GM19455 (cell line): ENCODE results near the gene DSG2.

Experiments
- ATAC-seq: cut with Tn5 transposase; IDR thresholded peaks from one replicate; pipeline ENCODE4 v1.9.1; 2021; ENCODE audit not compliant: unreplicated experiment

The DSG2 gene

DNA sequence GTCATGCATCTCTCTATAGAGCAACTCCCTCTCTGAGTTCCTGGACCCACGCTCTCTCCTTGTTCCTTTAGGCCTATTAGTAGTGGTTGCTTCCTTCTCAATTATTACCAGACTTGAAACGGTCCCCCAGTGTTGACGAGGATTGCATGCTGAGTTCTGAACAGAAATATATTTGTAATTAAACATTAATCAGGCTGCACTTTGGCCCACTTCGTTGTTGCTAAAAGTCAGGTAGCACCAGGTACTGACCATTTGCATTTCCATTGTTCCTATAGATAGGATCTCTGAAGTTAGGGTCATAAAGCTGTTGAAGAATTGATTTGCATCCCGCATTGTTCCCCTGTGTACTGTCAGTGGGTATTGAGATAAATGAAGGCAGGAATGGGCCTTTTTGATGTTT is 56.8 kb downstream of the DSG2 start:
- ATAC-seq: no peak

DNA sequence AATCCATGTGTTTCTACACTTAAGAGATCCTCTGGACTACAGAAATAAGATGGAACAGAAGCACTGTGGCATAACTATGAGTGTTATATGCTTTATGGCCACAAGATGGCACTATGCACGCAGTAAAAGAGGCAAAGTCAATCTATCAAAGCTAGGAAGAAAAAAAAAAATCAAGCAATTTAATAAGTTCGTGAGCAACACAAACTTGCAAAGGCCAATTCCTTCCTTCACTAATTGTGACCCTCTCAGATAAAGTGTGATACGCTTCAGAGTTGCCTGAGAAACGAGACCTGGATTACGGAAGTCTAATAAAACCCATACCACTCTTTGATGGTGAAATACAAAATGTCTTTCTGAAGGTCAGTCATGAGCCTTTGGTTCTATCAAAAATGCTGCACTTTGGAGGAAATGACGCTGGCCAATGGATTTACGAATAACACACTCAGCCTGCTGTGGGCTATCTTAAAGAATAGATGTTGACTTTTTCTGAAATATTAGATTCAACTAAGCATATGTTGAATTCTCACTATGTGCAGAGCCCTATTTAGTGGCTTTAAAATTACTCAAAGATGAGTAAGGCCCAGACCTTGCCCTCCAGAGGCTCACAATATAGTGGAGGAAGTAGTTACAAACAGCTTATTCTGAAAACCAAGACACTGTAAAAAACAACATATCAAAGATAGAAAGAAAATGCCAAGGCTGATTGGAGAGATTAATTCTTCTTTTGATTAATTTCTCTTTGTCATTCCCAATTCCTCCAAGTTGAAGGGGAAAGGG is 58.2 kb downstream of the DSG2 start:
- peak; percentile 82 for ATAC-seq

DNA sequence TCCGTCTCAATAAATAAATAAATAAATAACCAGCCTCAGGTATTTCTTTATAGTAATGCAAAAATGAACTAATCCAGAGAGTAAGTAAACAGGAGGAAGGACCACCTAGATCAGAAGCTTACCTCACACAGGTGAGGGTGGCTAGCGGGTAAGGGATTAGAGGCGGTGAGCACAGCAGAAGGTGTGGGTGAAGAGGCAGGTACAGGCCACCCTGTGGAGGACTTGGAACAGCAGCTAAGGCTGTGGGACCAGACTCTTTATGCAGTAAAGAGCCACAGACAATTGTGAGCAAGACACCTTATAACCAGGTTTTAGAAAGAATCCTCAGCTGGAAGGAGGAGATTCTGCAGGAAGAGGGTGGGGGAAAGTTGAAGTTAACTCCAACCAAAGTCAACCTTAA is 59.5 kb downstream of the DSG2 start:
- no peak for ATAC-seq

DNA sequence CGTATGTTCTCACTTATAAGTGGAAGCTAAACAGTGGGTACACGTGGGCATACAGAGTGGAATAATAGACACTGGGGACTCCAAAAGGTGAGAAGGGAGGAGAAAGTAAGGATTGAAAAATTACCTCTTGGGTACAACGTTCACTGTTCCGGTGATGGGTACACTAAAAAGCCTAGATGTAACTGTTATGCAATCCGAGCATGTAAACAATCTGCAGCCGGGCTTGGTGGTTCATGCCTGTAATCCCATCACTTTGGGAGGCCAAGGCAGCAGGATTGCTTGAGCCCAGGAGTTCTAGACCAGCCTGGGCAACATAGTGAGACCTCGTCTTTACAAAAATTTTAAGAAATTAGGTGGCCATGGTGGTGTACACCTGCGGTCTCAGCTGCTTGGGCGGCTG is 60.6 kb downstream of the DSG2 start:
- ATAC-seq: no peak

DNA sequence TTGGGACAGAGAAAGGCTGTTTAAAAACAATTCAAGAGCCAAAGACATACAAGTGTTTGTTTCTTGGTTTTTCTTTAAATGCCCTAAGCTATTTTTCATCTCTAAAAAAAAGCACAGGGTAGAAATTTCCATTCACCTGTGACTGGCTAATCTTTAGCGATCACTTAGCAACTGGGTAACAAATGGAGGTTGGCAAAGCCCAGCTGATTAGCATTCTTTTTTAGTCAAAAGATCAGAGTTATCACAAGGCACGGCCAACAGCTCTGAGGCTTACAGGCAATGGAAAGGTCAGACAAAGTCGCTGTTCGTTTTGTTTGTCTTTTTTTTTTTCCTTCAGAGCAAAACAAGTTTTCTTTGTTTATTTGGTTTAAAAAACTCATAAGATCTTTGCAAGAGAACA is 64.7 kb downstream of the DSG2 start:
- no peak for ATAC-seq

DNA sequence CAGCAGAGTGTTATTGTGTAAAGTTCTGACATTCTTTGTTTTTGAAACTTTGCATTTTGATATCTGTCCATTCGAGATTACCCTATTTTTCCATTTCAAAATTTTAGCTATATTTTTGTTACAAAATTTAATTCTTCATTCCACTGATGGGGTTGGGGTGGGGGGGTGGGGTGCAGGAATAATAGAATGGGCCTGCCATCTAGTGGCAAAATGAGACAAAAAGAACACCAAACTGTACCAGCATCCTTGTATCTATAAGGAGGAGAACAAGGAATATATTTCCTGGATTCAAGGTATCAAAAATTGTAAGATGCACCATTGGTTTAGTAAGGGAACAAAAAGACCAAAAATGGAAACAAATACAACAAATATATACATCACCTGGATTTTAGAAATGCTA is 65.8 kb downstream of the DSG2 start:
- no peak for ATAC-seq

DNA sequence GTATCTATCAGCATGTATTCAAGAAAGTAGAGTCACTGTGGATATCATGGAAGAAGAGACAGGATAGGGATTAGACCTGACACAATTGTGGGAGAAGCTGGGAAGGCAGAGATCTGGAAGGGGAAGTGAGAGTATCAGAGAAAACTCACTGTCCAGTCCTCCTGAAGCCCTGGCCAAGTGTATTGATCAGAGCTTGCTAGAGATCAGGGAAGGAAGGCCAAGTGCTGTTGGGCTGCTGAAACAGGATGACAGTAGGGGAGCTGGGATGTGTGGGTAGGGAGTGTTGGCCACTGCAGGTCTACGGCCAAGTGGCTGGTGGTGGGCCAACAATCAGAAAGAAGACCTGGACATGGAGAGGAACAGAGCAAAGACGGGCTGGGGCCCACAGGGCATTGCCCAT is 67.4 kb downstream of the DSG2 start:
- no peak for ATAC-seq

DNA sequence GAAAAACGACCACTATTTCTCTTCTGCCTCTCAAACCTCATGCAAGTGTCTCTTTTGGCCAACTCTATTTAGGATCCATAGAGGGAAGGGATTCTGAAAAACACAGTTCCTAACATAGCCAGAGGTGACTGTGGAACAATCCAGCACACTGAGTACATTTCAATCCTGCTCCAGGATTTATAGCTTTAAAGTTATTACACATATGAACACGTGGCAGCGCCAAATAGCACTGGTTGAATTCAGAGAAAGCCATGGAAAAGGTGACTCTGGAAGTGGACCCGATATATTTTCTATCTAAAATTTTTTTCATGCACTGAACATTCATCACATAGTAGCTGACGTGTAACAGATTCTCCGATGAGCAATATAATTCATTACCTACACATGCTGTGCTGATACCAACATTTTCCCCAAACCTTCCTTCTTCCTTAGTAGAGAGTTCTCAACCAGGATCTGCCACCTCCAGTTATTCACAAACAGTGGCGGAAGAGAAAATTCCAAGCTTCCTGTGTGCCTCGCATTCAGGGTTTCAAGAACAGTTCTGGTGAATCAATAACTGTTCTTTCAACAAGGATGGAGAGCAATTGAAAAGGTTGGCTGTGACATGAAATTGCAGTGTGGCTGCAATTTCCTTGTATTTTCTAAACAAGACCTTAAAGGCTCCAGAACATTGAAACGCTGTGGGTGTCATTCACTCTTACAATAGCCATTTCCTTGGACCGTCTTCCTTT is 68.0 kb downstream of the DSG2 start:
- ATAC-seq: no peak

DNA sequence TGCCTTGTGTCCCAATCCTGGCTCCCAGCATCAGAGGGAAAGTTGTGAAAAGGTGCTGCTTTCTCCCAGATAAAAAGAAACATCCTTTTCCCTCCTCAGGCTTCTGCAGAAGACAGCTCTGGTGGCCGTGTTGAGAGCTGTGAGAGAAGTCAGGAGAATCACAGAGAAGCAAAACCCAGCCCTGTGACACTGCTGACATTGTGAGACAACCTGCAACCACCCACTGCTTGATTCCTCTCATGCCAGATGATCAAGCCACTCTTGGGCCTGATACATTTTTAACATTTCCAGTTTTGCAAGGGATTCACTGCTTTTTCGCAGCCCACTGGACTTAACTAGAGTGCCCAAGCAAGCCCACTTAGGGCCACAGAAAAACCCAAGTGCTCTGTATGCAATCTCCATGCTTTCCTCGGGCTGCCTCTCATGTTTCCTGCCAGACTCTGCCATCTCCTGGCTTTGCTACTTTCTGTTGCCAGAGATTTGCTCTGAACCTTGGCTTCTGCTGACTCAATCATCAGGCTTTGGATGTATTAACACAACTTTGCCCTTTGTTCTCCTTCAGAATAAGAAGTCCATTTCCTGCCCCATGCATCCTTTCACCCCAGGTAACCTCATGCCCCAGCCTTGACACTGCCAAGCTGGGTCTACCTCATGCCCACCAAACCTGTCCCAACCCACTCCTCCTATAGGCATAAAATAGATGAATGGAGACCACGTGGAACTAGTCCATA is 68.8 kb downstream of the DSG2 start:
- ATAC-seq: no peak

DNA sequence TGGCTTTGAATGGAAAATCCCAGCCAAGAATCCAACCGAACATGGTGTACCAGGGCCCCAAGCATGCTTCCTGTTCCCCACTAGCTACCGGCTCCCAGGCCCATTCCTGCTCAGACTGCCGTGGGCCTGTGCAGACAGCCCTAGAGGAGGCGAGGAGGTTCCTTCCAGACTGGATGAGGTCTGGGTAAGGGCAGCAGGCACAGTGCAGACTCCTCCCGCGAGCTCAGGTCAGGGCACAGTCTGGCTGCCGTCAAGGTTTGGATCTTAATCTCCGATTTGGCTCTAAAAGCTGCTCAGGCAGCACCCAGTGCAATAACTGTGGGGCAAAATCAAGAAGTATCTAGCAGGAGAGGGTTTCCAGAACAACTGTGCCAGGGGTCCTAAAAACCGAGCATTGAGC is 74.4 kb downstream of the DSG2 start:
- ATAC-seq: no peak

DNA sequence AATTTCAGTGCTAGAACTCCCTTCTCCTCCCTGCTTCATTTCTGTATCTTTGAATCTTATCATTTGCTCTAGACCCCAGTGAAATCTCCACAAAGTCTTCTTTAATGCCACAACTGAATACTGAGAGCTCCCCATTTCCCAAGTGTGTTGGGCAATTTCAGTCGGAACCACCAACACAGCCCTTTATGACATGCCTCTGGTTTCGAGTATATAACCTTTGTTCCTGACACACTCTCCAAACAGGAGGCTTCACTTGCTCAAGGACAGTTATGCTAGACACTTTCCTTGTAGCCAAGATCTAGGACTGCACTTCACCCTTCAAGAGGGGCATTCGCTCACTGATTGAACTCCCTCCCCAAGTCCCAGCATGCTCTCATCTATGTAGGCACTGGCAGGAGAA is 75.1 kb downstream of the DSG2 start:
- no peak for ATAC-seq

DNA sequence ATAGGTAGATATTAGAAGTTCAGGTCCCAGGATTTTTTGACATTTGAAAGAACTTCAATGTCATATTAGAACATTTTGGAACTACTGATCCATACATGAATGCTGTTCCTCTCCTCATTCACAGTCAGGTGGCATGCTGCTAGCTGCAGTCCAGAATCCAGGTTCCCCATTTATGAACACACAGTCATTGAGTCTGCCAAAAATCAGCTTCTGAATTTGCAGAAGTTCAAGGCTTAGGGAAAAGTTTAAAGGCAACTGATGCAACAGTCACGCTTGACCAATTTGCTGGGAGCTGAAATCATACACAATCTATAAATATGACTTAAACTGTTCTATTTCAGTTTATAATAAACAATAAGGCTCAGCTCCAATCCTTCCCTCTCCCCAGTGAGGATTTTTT is 76.4 kb downstream of the DSG2 start:
- ATAC-seq: no peak

DNA sequence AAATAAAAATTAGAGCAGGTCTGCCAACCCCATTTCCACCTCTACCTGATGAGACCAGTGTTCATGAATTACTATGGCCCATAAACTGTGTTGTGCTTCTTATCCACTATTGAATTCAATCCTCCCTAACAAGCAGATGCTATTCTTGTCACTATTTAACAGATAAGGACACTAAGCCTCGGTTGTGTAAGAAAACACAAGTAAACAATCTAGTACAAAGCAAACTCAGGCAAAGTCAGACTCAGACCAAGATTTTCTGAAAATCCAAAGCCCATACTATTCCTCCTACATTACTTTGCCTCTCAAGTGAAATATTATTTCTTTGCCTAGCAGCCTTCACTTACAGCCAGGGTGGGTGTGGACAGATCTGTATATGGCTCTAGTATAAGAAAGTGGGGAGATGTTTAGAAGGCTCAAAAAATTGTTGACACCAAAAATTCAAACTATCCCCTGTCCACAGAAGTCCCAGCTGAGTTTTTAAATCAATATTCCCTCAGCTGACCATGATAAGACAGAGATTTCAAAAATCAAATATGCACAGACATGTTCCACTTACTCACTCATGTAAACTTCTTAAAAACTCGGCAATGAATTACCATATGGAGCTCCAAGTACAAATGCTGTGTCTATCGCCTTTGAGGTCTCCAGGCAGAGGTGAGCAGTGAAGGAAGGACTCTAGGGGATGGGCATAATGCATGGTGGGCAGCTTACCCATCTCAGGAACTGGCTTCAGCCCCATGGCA is 77.7 kb downstream of the DSG2 start:
- no peak for ATAC-seq

DNA sequence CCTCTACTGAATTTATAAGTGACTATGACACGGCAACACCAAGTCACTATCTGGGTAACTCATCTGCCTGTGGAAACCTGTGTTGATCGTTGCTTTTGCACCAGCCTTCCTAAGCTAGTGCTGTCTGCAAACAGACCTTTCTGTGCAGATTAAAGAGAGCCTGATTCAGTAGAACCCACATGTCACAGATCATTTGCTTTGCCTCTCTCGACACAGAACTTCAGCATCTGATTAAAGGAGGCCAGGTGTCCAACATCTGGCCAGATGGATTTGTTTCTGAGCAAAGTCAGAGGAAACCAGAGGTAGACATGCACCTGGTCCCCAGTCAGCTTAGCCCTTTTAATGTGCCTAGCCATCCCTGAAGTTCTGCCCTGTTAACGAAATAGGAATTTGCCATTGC is 78.7 kb downstream of the DSG2 start:
- ATAC-seq: no peak

DNA sequence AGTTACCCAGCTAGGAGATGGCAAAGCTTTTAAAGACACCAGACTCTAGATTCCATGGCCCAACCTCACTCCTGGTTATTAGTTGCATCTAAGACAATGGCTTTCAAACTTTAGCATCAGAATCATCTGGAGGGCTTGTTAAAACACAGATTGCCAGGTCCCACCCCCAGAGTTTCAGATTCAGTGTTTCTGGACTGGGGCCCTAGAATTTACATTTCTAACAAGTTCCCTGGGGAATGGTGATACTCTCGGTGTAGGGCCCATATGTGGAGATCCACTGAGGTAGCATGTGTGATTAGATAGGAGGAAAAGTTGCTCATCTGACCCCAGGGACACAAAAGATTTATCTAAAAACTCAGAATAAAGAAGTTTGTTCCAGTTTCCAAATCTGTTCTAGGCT is 79.2 kb downstream of the DSG2 start:
- no peak for ATAC-seq

DNA sequence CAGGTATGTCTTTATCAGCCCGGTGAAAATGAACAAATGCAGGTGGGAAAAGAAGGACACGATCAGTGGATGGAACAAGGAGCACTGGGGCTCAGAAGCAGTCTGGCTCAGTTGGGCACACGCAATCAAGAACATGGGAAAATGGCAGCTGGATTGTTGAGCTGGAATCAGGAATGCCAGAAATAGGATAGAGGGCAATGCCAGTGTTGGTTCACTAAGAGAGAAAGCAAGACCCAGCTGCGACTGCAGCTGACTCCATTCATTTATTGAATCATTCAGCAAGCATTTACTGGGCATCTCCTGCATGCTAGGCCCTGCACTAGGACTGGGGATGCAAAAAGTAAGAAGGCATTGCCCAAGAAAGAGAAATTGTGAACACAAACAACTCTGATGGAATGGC is 80.1 kb downstream of the DSG2 start:
- ATAC-seq: no peak

DNA sequence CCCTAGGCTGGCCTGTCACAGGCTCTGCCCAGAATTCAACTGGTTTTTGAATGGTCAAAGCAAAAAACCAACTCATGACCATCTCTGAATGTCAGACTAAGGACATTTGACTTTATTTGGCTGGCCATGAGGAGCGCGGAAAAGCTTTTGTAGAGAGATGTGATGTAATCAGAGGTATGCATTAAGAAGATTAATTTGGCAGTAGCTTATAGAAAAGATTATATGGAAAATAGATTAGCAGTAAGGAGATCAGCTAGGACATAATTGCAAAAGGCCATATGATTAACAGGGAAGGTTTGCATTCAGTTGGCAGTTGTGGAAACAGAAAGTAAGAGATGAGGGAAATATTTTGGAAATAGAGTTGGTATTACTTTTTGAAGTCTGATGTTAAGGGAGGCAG is 81.4 kb downstream of the DSG2 start:
- no peak for ATAC-seq

DNA sequence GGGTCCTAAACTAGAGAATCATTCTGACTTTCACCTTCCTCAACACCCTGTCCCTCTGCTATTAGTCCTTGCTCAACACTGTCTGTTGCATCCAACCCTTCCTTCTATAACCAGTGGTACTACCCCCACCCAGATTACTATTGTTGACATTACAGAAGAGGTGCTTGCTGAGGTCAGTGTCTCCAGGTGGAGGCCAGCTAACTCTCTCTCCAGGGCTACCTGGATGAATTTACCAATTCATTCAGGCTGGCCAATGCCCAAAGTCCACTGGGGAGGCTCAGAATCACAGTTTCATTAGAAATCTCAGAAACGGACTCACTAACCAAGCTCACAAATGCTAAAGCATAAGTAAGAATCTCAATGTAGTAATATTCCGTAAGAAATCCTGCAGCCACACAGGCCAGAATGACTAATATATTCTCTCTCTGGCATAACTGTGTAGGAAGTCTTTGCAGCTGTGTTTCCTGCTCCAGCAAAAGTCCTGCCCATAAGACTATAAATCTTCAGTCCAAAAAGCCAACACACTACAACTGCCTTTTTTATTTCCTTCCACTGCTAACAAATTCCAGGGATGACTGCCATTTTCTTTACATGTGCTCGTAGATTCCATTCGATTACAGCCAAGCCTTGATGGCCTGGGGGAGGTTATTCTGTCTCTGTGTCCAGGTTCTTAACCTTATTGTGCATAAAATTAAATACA is 83.7 kb downstream of the DSG2 start:
- ATAC-seq: no peak

DNA sequence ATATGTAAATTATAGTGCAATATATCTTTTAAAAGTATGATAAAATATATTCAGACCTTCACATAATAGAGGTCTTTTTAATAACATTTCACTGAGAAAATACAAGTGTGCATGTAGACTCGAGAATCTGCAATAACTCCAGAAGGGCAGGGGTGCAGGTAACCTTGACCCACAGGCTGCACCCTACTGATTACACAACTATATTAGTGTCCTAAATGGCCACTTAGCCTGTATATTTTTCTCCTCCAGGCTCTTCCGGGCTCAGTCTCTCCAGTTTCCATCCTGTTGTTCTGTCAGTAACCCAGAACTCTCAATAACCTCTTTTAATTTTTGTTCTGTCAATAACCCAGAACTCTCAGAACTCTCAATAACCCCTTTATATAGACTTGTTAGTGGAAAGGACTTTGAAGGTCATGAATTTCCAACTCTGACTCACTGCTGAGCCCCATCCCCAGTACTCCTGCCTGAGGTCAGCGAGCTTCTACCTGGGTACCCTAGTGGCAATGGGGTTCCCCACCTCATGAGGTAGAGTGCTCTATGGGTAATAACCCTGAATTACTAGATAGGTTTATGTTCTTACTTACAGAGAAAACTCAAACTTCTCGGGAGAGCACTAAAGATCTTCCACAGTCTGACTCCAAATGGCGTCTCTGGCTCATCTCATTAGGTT is 85.3 kb downstream of the DSG2 start:
- ATAC-seq: no peak

DNA sequence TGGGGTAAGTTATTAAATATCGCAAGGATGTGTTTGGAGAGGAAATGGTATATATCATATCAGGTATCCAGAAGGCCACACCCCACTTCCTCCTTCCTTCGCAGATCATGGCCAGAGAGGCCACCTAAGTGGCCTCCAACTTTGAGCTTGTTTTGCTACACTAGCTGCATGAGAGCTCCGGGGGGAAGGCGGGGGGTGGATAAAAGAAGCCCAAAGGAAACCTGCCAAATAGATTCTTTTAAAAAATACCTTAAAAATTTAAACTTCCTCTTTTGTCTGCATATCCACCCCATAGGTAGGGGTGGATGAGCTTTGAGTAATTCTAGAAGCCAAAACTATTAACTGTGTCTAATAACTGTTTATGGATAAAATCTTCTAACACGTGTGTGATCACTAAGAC is 88.0 kb downstream of the DSG2 start:
- ATAC-seq: no peak
